GM12878 (cell line): ENCODE data around the gene FOXO3.

Experiments used
- EZH2 ChIP-seq: IDR thresholded peaks from 2 replicates; pipeline ENCODE4 v1.6.1; 2012; ENCODE audit warnings: low read depth, mild to moderate bottlenecking, control low read depth, inconsistent platforms, low read length, borderline replicate concordance; ENCODE audit not compliant: control insufficient read depth
- SIX5 ChIP-seq: IDR thresholded peaks from 2 replicates; pipeline ENCODE4 v1.6.1; 2011; ENCODE audit warnings: mild to moderate bottlenecking, low read depth, low read length, moderate library complexity; ENCODE audit not compliant: severe bottlenecking

- TF ChIP-seq EZH2 = no peak
- no peak for TF ChIP-seq SIX5
Measured at GRCh38 chr6:108550256-108550655, 10.5 kb upstream of the FOXO3 start.
